GM18505 (cell line): ENCODE results near the gene TRABD2A.

Experiments used
- ATAC-seq: cut with Tn5 transposase; IDR thresholded peaks from one replicate; pipeline ENCODE4 v1.9.1; 2021; ENCODE audit not compliant: unreplicated experiment
- POLR2A ChIP-seq: IDR thresholded peaks from 4 replicates; pipeline ENCODE4 v1.6.1; 2011; ENCODE audit warnings: borderline replicate concordance; ENCODE audit not compliant: insufficient read depth, insufficient read length; ENCODE audit errors: extremely low read depth

TRABD2A gene

GRCh38 chr2:84911135-84911678, 30.3 kb upstream of the TRABD2A start:
- no peak for ATAC-seq
- TF ChIP-seq POLR2A: no peak

- peak; percentile 37 for TF ChIP-seq POLR2A
- no peak for ATAC-seq
Observed at GRCh38 chr2:84908948-84909713, 28.2 kb upstream of the TRABD2A start.

- ATAC-seq: peak; percentile 34
Observed at GRCh38 chr2:84906900-84907714, 26.2 kb upstream of the TRABD2A start.

GRCh38 chr2:84906108-84906899, 25.4 kb upstream of the TRABD2A start:
- TF ChIP-seq POLR2A: no peak
- peak; percentile 28 for ATAC-seq

More at GRCh38 chr2:84906900-84907714, 26.2 kb upstream of the TRABD2A start:
- TF ChIP-seq POLR2A: peak; percentile 63

DNA sequence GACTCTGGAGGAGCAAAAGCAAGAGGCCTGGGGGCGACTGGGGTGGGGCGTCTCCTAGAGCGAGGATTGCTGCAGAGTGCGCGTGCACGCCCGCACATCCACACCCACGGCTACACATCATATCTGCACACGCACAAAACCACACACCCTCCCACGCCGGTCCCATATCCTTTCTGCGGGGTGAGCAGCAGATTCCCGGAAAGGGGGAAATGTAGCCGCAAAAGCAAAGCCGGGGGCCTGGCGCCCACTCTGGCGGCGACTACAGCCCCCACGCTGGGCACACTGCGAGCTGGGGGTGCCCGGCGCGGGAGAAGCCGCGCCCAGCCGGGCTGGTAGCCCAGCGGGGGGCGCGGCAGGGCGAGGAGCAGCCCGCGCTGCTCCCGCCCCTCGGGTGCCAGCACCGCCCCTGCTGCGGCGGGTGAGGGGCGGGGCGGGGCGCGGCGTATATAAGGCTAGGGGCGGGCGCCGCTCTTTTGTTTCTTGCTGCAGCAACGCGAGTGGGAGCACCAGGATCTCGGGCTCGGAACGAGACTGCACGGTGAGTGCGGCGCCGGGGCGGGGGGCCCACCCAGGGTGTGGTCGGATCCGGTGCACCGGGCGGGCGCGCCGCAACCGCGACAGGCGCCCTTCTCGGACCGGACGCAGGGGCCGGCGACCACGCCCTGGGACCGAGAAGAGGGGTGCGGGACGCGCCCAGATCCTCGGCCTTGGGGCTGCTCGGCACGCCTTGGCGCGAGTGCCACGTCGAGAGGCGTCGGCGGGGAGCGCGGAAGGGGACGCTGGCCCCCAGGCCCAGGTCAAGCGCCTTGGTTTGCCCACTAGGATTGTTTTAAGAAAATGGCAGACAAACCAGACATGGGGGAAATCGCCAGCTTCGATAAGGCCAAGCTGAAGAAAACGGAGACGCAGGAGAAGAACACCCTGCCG, 24.6 kb upstream of the TRABD2A start, which contains the start of gene TMSB10:
Gene TMSB10 (plus strand): TSS at position 476 of the 927 bp plus-strand sequence.
- peak; percentile 73 for ATAC-seq
- TF ChIP-seq POLR2A: peak; percentile 99

GRCh38 chr2:84904717-84905174, 23.9 kb upstream of the TRABD2A start:
- no peak for ATAC-seq

GRCh38 chr2:84904151-84904550, 23.3 kb upstream of the TRABD2A start:
- ATAC-seq: no peak
- no peak for TF ChIP-seq POLR2A

More at GRCh38 chr2:84904717-84905174, 23.9 kb upstream of the TRABD2A start:
- TF ChIP-seq POLR2A: no peak

GRCh38 chr2:84902526-84902925, 21.6 kb upstream of the TRABD2A start:
- no peak for ATAC-seq
- TF ChIP-seq POLR2A: no peak

DNA sequence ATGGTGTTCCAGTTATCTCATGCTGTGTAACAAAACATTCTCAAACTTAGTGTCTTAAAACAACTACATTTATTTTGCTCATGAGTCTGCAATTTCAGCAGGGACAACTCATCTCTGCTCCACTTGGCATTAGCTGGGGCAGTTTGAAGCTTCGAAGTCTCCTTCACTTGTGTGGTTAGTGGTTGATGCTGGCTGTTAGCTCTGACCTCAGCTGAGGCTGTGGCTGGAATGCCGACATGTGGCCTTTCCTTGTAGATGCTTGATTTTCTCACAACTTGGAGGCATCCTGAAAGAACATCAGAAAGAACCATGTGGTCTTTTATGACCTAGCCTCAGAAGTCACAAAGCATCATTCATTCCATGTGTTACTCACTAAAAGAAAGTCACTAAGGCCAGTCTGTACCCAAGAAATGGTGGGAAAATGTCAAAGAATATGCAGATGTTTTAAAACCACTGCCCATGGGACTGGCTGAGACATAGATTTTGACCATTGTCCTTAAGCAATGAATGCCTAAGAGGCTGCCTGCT, 20.8 kb upstream of the TRABD2A start:
- TF ChIP-seq POLR2A: no peak
- no peak for ATAC-seq

DNA sequence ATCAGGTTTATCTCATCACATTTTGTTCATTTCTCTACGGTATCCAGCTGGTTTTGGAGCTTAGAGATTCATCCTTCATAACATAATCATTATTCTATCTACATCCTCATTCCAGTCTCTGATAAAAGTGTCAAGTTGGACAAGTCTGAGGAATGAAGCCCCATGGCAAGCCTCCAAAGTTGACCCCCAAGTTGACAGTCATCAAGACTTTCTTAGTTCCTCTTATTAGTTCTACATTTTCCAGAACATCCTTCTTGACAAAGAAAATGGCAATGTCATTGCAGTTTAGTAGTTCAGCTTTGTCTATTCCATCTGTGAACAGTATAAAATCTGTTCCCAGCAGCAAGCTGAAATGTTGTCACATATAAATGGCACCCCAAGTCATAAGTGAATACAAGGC, 20.1 kb upstream of the TRABD2A start:
- ATAC-seq: no peak
- no peak for TF ChIP-seq POLR2A

DNA sequence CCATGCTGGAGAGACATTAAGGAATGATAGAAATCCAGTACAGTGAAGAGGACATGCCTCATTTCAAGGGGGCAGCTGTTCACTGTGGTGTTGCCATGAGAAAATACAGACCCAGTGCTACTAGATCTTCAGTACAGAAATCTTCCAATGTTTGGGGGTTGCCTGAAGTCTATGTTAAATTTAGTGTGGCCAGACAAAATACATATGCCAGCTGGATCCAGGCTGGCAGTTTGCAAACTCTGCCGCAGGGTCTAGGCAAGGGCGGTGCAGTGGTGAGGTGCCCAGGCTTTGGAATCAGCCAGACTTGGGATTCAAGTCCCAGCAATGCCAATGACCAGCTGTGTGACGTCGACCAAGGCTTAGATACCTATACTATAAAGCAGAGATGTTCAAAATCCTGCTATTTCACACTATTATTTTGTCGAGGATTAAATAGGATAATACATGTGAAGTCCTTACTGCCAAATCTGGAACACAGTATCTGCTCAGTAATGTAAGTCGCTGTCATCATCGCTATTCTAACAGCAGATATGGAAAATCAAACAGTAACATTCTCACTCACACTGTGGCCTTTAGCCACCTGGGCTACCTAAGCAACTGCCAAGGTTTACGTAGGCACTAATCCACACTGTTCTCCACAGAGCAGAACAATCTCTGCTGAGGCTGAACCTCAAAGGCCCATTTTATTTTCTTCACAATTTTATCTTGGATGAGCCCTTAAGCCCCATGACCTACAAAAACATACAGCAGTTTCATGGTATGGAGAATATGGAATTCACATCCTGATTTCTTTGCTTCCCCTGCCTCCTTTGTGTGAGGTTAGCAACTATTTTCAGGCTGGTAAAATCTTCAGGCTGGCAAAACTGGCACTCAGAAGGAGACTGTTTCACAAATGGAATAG, 18.7 kb upstream of the TRABD2A start:
- no peak for ATAC-seq

DNA sequence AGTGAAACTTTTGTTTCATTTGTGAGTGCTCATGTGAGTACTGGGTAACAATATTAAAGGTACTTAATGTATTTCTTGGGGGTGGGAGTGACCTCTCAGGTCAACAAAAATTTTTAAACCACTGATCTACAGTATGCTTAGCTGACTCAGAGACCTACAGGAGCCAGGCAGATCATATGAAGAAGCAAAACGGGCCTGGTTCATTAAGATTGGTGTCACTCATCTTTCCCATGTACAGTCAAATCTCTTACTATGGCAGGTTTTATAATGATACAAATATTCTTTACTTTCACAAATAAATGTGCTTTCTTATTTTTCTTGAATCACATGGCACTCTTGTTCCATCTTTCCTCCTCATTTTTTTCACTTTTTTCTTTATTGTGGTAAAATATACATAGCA, 16.9 kb upstream of the TRABD2A start:
- no peak for ATAC-seq
- TF ChIP-seq POLR2A: no peak

More for the DNA sequence above, 18.7 kb upstream of the TRABD2A start:
- no peak for TF ChIP-seq POLR2A
